Mucosa of descending colon (tissue), 3 donors: Measurements from ENCODE around the gene PDCD1LG2. TPM values are rescaled to one million over a fixed set of nuclear protein-coding genes. Genes with fewer than 3 reads are reported as not detected.

Source experiments
- ATAC-seq: fragments of 200-7000 bp; cut with Tn5 transposase; one replicate; pipeline ENCODE4 v1.9.1; 2020; ENCODE audit warnings: mild to moderate bottlenecking, moderate library complexity
- DNase-seq, 3 donors: peaks; one replicate each; pipeline ENCODE4 v3.0.0-alpha.2; 2020
- H3K36me3 ChIP-seq: fragments of 200-600 bp; one replicate; pipeline ENCODE4 v1.8.0; 2021; ENCODE audit warnings: low read depth, mild to moderate bottlenecking
- H3K4me1 ChIP-seq: fragments of 200-600 bp; one replicate; pipeline ENCODE4 v1.8.0; 2021; ENCODE audit warnings: low read depth, mild to moderate bottlenecking
- H3K4me3 ChIP-seq: fragments of 200-600 bp; one replicate; pipeline ENCODE4 v1.8.0; 2021; ENCODE audit warnings: mild to moderate bottlenecking
- H3K9me3 ChIP-seq: fragments of 200-600 bp; one replicate; pipeline ENCODE4 v1.8.0; 2021; ENCODE audit warnings: mild to moderate bottlenecking
- intact Hi-C, 2 donors: fragments of 100-400 bp; cut with DNase I in 1 of 2; cut with micrococcal nuclease in 1 of 2; formaldehyde crosslinking; loops; one replicate each; pipeline versions ENCODE4 v1.11.0 to v1.11.1; 2022; cut with DNase I, micrococcal nuclease
- total RNA-seq, 3 donors: library from RNA; stranded (reverse); fragmentation: NEBNext Ultra II Directional in 2 of 3; extraction: Animal tissue kit (Norgen Biotek cat#: 25700) in 2 of 3; gene quantifications; one replicate each; pipeline versions ENCODE4 v1.2.1 to v1.2.4, GENCODE V29; 2021 to 2023
- TF ChIP-seq, protein P1 (sequence below): fragments of 200-600 bp; IDR thresholded peaks from one replicate; pipeline ENCODE4 v1.8.0; 2022; ENCODE audit warnings: antibody characterized with exemption, mild to moderate bottlenecking
- donor health status: DM: no; HTN: no; CAD: no; lungs with moderate emphysema.
- donor health status: DM: no; HTN: no; CAD: no.
- donor health status: DM: no; HTN: yes; CAD: no.

The PDCD1LG2 gene
- total RNA-seq, 3 donors from 2014 or later = 0.20 to 1.2 (median 0.63) TPM

DNA sequence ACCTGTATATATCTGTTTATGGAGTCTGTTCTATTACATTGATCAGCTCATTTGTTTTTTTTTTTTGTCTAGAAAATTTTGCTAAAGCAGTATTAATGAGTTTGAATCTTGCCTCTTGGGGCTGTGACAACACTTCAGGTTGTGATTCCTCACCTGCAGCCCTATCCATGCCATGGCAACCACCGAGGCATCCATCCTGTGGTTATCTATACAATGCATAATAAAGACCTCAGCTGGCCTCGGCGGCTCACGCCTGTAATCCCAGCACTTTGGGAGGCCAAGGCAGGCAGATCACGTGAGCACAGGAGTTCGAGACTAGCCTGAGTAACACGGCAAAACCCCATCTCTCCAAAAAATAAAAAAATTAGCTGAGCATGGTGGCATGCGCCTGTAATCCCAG, 28.1 kb upstream of the PDCD1LG2 start:
- DNase-seq (no peak), ATAC-seq (no peak)
- Histone ChIP-seq H3K4me1 (no peaks in the 10 kb centered on the region), H3K36me3 (no peaks in the 10 kb centered on the region), H3K4me3 (no peak overlapping the region), H3K9me3 (no peaks in the 10 kb centered on the region)
- TF ChIP-seq, protein P1, sequence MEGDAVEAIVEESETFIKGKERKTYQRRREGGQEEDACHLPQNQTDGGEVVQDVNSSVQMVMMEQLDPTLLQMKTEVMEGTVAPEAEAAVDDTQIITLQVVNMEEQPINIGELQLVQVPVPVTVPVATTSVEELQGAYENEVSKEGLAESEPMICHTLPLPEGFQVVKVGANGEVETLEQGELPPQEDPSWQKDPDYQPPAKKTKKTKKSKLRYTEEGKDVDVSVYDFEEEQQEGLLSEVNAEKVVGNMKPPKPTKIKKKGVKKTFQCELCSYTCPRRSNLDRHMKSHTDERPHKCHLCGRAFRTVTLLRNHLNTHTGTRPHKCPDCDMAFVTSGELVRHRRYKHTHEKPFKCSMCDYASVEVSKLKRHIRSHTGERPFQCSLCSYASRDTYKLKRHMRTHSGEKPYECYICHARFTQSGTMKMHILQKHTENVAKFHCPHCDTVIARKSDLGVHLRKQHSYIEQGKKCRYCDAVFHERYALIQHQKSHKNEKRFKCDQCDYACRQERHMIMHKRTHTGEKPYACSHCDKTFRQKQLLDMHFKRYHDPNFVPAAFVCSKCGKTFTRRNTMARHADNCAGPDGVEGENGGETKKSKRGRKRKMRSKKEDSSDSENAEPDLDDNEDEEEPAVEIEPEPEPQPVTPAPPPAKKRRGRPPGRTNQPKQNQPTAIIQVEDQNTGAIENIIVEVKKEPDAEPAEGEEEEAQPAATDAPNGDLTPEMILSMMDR = no peak
- intact Hi-C loops = no loop called here

DNA sequence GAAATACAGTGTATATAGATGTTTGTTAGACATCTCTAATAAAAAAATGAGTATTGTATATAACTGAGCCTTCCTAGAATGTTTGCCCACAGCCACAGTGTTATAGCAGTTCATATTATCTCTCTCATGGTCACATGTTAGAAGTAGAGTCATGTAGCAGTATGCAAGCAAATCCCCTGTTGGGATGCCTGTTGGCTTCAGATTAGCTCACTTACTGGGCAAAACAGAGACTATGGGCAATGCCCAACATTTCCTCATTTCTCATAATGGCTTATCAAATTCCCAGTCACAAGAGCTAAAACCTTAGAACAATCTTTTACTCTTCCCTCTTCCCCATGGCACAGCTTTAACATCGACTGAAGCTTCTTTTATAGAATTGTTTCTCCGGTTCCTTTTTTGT, 27.0 kb upstream of the PDCD1LG2 start:
- no peaks in the 10 kb centered on the region for H3K4me1 ChIP-seq
- TF ChIP-seq, protein P1 = no peak
- H3K36me3 ChIP-seq = no peaks in the 10 kb centered on the region
- H3K9me3 ChIP-seq = no peaks in the 10 kb centered on the region
- H3K4me3 ChIP-seq = no peak overlapping the region
- ATAC-seq (no peak), DNase-seq (no peak)
- intact Hi-C loops = no loop called here

DNA sequence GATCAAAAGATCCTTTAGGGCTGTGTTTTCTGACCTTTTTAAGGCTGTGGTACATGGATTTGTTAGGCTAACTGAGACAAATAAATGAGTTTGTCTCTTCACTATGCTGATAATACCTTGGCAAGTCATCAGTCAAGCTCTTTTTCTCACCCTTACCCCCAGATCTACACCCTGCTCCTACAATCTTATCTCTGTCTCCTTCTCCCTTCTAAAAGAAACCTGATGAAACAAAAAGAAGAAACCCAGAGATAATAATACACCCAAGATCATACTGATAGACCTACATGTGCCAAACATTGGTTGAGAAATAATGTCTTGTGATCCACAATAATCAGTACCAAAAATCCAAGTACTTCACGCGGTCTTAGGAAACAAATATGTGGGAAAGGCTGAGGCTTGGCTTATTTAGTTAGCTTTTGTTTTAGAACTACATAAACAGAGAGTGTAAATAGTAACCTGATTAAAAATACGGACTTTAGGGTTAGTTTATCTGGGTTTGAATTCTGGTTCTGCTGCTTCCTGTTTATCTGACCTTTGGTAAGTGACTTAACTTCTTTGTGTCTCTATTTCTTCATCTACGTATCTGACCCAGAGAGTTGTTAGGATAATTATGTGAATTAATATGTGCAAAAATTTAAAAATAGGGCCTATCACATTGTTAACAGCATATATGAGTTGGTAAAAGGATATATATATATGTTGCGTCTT, 24.8 kb upstream of the PDCD1LG2 start:
- Histone ChIP-seq H3K36me3 (no peaks in the 10 kb centered on the region), H3K4me1 (no peaks in the 10 kb centered on the region), H3K9me3 (no peaks in the 10 kb centered on the region), H3K4me3 (no peak overlapping the region)
- DNase-seq (no peak), ATAC-seq (no peak)
- TF ChIP-seq, protein P1 = no peak
- intact Hi-C loops = no loop called here

DNA sequence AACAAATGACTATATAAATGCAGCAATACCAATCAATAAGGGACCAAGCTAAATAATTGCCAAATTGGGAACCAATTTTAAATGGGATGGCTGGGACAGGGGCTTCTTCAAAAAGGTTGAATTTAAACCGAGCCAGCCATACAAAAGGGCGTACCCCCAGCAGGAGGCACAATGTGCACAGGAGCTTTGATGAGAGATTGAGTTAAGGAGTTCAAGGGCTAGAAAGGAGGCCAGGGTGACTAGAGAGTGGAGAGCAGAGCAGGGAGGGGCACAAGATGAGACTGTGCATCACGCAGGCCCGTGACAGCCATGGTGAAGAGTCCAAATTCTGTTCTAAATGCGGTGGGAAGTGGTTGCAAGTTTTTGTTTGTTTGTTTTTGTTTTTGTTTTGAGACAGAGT, 23.3 kb upstream of the PDCD1LG2 start:
- H3K9me3 ChIP-seq = no peaks in the 10 kb centered on the region
- intact Hi-C loops = no loop called here
- DNase-seq (no peak), ATAC-seq (no peak)
- TF ChIP-seq, protein P1 = no peak
- no peak overlapping the region for H3K4me3 ChIP-seq
- no peaks in the 10 kb centered on the region for H3K36me3 ChIP-seq
- no peaks in the 10 kb centered on the region for H3K4me1 ChIP-seq

DNA sequence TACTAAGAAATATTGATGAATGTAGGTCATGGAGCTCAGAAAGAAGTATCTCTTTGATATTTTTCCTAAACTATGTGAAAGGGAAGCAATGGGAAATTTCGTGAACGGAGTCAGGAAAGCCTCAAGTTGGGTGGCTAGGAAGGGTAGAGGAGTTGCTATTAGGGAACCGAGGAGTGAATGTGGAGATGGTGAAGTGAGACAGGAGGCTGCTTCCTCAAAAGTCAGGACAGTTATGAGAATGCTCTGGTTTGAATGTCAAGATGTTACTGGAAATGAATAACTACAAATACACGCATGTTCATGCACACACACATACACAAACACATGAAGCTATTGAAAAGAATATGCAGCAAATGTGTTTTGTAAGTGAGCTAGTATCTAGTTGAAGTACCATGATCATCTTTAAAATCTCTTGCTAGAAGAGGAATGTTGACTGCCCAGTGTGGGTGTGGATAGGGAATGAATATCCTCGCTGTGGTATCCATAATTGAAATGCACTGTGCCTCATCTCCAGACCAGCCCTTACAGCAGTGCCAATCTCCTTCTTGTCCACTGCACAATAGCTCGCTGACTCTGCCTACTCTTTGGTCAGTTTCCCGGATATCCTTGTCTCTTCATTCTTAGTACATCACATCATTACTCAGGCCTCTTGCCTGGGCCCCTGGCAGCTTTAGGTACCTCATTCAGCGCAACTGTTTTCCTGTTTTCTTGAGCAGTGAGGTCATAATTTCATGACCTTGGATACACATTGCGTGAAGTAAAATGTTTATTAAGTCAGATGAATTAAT, 21.9 kb upstream of the PDCD1LG2 start:
- DNase-seq (no peak), ATAC-seq (no peak)
- H3K4me1 ChIP-seq = no peaks in the 10 kb centered on the region
- H3K4me3 ChIP-seq = no peak overlapping the region
- no peaks in the 10 kb centered on the region for H3K36me3 ChIP-seq
- H3K9me3 ChIP-seq = no peaks in the 10 kb centered on the region
- intact Hi-C loops = no loop called here
- TF ChIP-seq, protein P1 = no peak
